ENCODE data around the gene MC3R. TPM values are rescaled to one million over a fixed set of nuclear protein-coding genes. Genes with fewer than 3 reads are reported as not detected.

The MC3R gene
- total and polyA plus RNA-seq, 2 of the 4 experiments (the other 2 are of a cell fraction): not detected

DNA sequence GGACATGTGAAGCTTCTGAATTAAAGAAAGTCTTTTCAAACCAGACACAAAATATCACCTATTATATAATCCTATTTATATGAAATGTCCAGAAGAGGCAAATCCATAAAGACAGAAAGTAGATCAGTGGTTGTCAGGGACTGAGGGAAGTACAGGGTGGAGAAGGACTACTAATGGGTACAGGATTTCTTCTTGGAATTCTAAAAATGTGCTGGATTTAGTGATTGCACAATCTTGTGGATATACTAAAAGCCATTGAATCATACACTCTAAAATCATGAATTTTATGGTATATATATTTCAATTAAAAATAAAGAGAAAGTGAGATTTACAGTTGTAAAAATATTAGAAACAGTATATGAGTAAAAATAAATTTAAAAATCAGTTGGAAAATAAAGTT, 18.7 kb upstream of the MC3R start:
- Histone ChIP-seq H3K4ac (ENCODE audit: low read depth, low read length) (no peak overlapping the region), H3K9ac (ENCODE audit: low read depth, low read length) (no peak overlapping the region), H4K20me1 (ENCODE audit: insufficient read depth, low read length) (no peaks in the 10 kb centered on the region), H3K4me2 (ENCODE audit: low read depth, low read length) (no peak overlapping the region), H2BK15ac (ENCODE audit: low read depth, low read length) (no peak overlapping the region), H2BK20ac (ENCODE audit: low read depth, low read length) (no peak overlapping the region), H3K14ac (replicated peaks; ENCODE audit: low read depth, low read length) (no peak overlapping the region), H3K18ac (ENCODE audit: low read depth, low read length) (no peak overlapping the region), H2AK5ac (ENCODE audit: low read depth, low read length) (no peak overlapping the region), H3K4me1 (ENCODE audit: control insufficient read depth, insufficient read depth, low read length) (no peaks in the 10 kb centered on the region), H2BK5ac (ENCODE audit: low read depth, low read length, poor library complexity, severe bottlenecking) (no peak overlapping the region), H3K9me3 (ENCODE audit: control insufficient read depth, insufficient read depth, low read length) (peaks cover 10% of the 10 kb centered on the region), H4K8ac (ENCODE audit: low read depth in 2 of 2, low read length in 2 of 2) (no peak overlapping the region), H2BK120ac (ENCODE audit: low read depth, low read length) (no peak overlapping the region), H3K27ac (ENCODE audit: insufficient read depth, low read length) (no peak overlapping the region), H3K79me1 (ENCODE audit: low read depth in 1 of 2, low read length in 2 of 2) (no peaks in the 10 kb centered on the region), H3K9me1 (ENCODE audit: insufficient read depth, low read length) (no peaks in the 10 kb centered on the region), H3K56ac (ENCODE audit: extremely low read depth, insufficient read depth, low read length) (no peak overlapping the region), H2AFZ (replicated peaks; ENCODE audit: low read length, poor library complexity) (no peak overlapping the region), H3K23ac (ENCODE audit: low read depth, low read length) (no peak overlapping the region), H4K5ac (ENCODE audit: low read depth, low read length) (no peak overlapping the region), H3K4me3 (ENCODE audit: insufficient read depth, low read depth, low read length) (no peak overlapping the region), H4K91ac (ENCODE audit: insufficient read depth, low read depth, low read length) (no peak overlapping the region), H2AK9ac (replicated peaks; ENCODE audit: low read depth, low read length, poor library complexity) (no peak overlapping the region), H3K27me3 (ENCODE audit: control insufficient read depth, insufficient read depth, low read length) (no peaks in the 10 kb centered on the region), H3K36me3 (ENCODE audit: control insufficient read depth, insufficient read depth, low read length) (no peaks in the 10 kb centered on the region)
- no peak for ATAC-seq (ENCODE audit: low read depth)
- dilution Hi-C loops (cut with HindIII; ENCODE audit: low sequenced_read_pairs, unreplicated experiment) (no loop called here), in situ Hi-C loops (cut with MboI; ENCODE audit: low sequenced_read_pairs) (no loop called here), intact Hi-C loops (cut with micrococcal nuclease) (no loop called here)
- no peak for DNase-seq
- no peak for TF ChIP-seq MAZ (IDR thresholded peaks at IDR 0.05; ENCODE audit: borderline replicate concordance, low read depth, low read length)
- TF ChIP-seq CHD1 (IDR thresholded peaks at IDR 0.05; ENCODE audit: low read depth, low read length): no peak
- no peak for TF ChIP-seq USF2 (IDR thresholded peaks at IDR 0.05; ENCODE audit: low read depth, low read length)
- TF ChIP-seq, protein P1, sequence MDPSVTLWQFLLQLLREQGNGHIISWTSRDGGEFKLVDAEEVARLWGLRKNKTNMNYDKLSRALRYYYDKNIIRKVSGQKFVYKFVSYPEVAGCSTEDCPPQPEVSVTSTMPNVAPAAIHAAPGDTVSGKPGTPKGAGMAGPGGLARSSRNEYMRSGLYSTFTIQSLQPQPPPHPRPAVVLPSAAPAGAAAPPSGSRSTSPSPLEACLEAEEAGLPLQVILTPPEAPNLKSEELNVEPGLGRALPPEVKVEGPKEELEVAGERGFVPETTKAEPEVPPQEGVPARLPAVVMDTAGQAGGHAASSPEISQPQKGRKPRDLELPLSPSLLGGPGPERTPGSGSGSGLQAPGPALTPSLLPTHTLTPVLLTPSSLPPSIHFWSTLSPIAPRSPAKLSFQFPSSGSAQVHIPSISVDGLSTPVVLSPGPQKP (IDR thresholded peaks at IDR 0.05; ENCODE audit: borderline replicate concordance, low read depth, low read length): no peak
- TF ChIP-seq NFE2L2 (IDR thresholded peaks at IDR 0.05; ENCODE audit: low read depth, low read length): no peak
- no peak for TF ChIP-seq RAD21 (IDR thresholded peaks at IDR 0.05; ENCODE audit: low read length)
- no peak for TF ChIP-seq MAFK (IDR thresholded peaks at IDR 0.05; ENCODE audit: low read depth, low read length)
- peak; percentile 76 for TF ChIP-seq CEBPB (IDR thresholded peaks at IDR 0.05; ENCODE audit: low read depth, low read length)
- no peak for TF ChIP-seq SMC3 (IDR thresholded peaks at IDR 0.05; ENCODE audit: low read depth, low read length)
- ChIA-PET CTCF (interaction anchor here (0.5 kb wide), 1 partner anchor 145 kb away, joined by 3 read pairs; no protein-coding TSS in a partner anchor), POLR2A (ENCODE audit: unreplicated experiment) (no interaction called here)
- BruUV-seq (replicated peaks): no TSS peak

All from IMR-90 (cell line).